ENCODE data around the gene DLG2.
"Not testable (repeated sequence)": the region's sequence is repeated elsewhere in the genome, so short reads cannot be mapped to it uniquely, and the experiment has no call there.

Gene DLG2

DNA sequence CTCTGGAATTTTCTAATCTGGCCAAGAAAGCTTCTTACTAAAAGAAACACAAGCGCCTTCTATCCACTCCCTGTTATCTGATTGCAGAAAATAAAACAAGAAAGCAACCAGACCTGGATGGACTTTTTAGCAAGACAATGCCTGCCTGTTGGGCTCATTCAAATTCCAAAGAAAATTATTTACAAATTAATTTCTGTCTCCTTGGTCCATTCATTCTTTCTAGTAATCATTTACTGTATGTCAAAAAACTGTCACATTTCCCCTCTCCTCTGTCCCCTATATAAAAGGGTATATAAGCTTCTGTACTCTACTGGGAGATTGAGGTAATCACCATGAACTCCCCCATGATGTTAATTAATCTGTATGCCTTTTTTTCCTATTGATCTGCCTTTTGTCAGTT lies 279.9 kb downstream of the DLG2 start:
- no peak overlapping the region for H3K27ac ChIP-seq (ENCODE audit: low read length)
- no peak overlapping the region for H3K9ac ChIP-seq (ENCODE audit: low read length)
- no peaks in the 10 kb centered on the region for H3K4me1 ChIP-seq (ENCODE audit: low read length)
- no peaks in the 10 kb centered on the region for H3K27me3 ChIP-seq (ENCODE audit: low read depth, low read length)
- no peak for TF ChIP-seq EZH2phosphoT487 (IDR thresholded peaks at IDR 0.05; ENCODE audit: low read depth)
- TF ChIP-seq, protein P1, sequence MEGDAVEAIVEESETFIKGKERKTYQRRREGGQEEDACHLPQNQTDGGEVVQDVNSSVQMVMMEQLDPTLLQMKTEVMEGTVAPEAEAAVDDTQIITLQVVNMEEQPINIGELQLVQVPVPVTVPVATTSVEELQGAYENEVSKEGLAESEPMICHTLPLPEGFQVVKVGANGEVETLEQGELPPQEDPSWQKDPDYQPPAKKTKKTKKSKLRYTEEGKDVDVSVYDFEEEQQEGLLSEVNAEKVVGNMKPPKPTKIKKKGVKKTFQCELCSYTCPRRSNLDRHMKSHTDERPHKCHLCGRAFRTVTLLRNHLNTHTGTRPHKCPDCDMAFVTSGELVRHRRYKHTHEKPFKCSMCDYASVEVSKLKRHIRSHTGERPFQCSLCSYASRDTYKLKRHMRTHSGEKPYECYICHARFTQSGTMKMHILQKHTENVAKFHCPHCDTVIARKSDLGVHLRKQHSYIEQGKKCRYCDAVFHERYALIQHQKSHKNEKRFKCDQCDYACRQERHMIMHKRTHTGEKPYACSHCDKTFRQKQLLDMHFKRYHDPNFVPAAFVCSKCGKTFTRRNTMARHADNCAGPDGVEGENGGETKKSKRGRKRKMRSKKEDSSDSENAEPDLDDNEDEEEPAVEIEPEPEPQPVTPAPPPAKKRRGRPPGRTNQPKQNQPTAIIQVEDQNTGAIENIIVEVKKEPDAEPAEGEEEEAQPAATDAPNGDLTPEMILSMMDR (IDR thresholded peaks at IDR 0.05; ENCODE audit: low read depth, low read length): no peak
- no peaks in the 10 kb centered on the region for H4K20me1 ChIP-seq (ENCODE audit: insufficient read depth, low read length)
- no peak overlapping the region for H3K4me3 ChIP-seq (ENCODE audit: low read length)
- H3K36me3 ChIP-seq (replicated peaks; ENCODE audit: low read depth, low read length): no peaks in the 10 kb centered on the region
- H3K4me2 ChIP-seq (ENCODE audit: low read length): no peak overlapping the region
- no peaks in the 10 kb centered on the region for H3K9me3 ChIP-seq (ENCODE audit: insufficient read depth, low read length)
- no peak overlapping the region for H2AFZ ChIP-seq (ENCODE audit: low read depth, low read length)
- H3K79me2 ChIP-seq (ENCODE audit: low read length): no peaks in the 10 kb centered on the region

DNA sequence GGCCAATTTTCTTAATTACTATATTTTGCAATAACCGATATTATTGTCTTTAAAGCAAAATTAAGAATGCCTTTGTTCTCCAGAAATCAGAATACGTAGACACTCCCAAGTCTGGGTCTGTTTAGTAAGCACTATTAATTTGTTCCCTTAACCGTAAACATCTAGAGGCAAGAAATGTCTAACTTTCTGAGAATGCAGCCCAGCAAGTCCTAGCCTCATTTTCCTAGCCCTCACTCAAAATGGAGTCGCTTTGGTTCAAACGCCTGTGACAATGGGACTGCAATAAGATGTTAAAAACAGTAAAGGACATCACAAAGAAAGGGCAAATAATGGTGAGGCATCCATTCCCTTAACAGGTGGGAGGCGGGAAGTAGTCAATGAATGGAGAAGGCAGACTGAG lies 280.7 kb downstream of the DLG2 start:
- no peak overlapping the region for H3K4me2 ChIP-seq (ENCODE audit: low read length)
- H3K36me3 ChIP-seq (replicated peaks; ENCODE audit: low read depth, low read length): no peaks in the 10 kb centered on the region
- no peaks in the 10 kb centered on the region for H3K79me2 ChIP-seq (ENCODE audit: low read length)
- H3K4me1 ChIP-seq (ENCODE audit: low read length): no peaks in the 10 kb centered on the region
- no peak overlapping the region for H3K4me3 ChIP-seq (ENCODE audit: low read length)
- no peaks in the 10 kb centered on the region for H3K9me3 ChIP-seq (ENCODE audit: insufficient read depth, low read length)
- no peaks in the 10 kb centered on the region for H3K27me3 ChIP-seq (ENCODE audit: low read depth, low read length)
- H3K9ac ChIP-seq (ENCODE audit: low read length): no peak overlapping the region
- H2AFZ ChIP-seq (ENCODE audit: low read depth, low read length): no peak overlapping the region
- TF ChIP-seq, protein P1 (IDR thresholded peaks at IDR 0.05; ENCODE audit: low read depth, low read length): no peak
- no peak for TF ChIP-seq EZH2phosphoT487 (IDR thresholded peaks at IDR 0.05; ENCODE audit: low read depth)
- H4K20me1 ChIP-seq (ENCODE audit: insufficient read depth, low read length): no peaks in the 10 kb centered on the region
- H3K27ac ChIP-seq (ENCODE audit: low read length): no peak overlapping the region

- H3K4me2 ChIP-seq (ENCODE audit: low read length); H3K9ac ChIP-seq (ENCODE audit: low read length); H4K20me1 ChIP-seq (ENCODE audit: insufficient read depth, low read length); H3K36me3 ChIP-seq (replicated peaks; ENCODE audit: low read depth, low read length); H3K79me2 ChIP-seq (ENCODE audit: low read length); H3K27ac ChIP-seq (ENCODE audit: low read length); H3K4me1 ChIP-seq (ENCODE audit: low read length); H3K4me3 ChIP-seq (ENCODE audit: low read length); H3K27me3 ChIP-seq (ENCODE audit: low read depth, low read length); H3K9me3 ChIP-seq (ENCODE audit: insufficient read depth, low read length); H2AFZ ChIP-seq (ENCODE audit: low read depth, low read length): not testable (repeated sequence)
These were observed 286.3 kb downstream of the DLG2 start for GRCh38 chr11:85340846-85341245.

GRCh38 chr11:85318573-85318972 lies 308.6 kb downstream of the DLG2 start:
- Histone ChIP-seq H3K9ac (ENCODE audit: low read length) (no peak overlapping the region), H3K9me3 (ENCODE audit: insufficient read depth, low read length) (peaks cover 7% of the 10 kb centered on the region; the same call in 1 of the 2 replicates), H3K79me2 (ENCODE audit: low read length) (no peaks in the 10 kb centered on the region), H4K20me1 (ENCODE audit: insufficient read depth, low read length) (no peaks in the 10 kb centered on the region), H2AFZ (ENCODE audit: low read depth, low read length) (no peak overlapping the region), H3K27me3 (ENCODE audit: low read depth, low read length) (no peaks in the 10 kb centered on the region), H3K4me2 (ENCODE audit: low read length) (no peak overlapping the region), H3K4me3 (ENCODE audit: low read length) (no peak overlapping the region), H3K36me3 (replicated peaks; ENCODE audit: low read depth, low read length) (peaks cover 8% of the 10 kb centered on the region), H3K27ac (ENCODE audit: low read length) (no peak overlapping the region), H3K4me1 (ENCODE audit: low read length) (peaks cover 15% of the 10 kb centered on the region)
- TF ChIP-seq, protein P1 (IDR thresholded peaks at IDR 0.05; ENCODE audit: low read depth, low read length): no peak
- TF ChIP-seq EZH2phosphoT487 (IDR thresholded peaks at IDR 0.05; ENCODE audit: low read depth): no peak

GRCh38 chr11:85316967-85317366 lies 310.2 kb downstream of the DLG2 start:
- Histone ChIP-seq H3K4me2 (ENCODE audit: low read length) (peak overlapping the region; percentile 57), H4K20me1 (ENCODE audit: insufficient read depth, low read length) (no peaks in the 10 kb centered on the region), H3K9ac (ENCODE audit: low read length) (peak overlapping the region; percentile 23; the same call in 1 of the 2 replicates), H2AFZ (ENCODE audit: low read depth, low read length) (peak overlapping the region; percentile 88), H3K36me3 (replicated peaks; ENCODE audit: low read depth, low read length) (peaks cover 8% of the 10 kb centered on the region), H3K4me1 (ENCODE audit: low read length) (peaks cover 25% of the 10 kb centered on the region), H3K79me2 (ENCODE audit: low read length) (no peaks in the 10 kb centered on the region), H3K4me3 (ENCODE audit: low read length) (peak overlapping the region; percentile 26), H3K27me3 (ENCODE audit: low read depth, low read length) (no peaks in the 10 kb centered on the region), H3K9me3 (ENCODE audit: insufficient read depth, low read length) (peaks cover 7% of the 10 kb centered on the region; the same call in 1 of the 2 replicates), H3K27ac (ENCODE audit: low read length) (peak overlapping the region; percentile 57)
- TF ChIP-seq EZH2phosphoT487 (IDR thresholded peaks at IDR 0.05; ENCODE audit: low read depth): no peak
- TF ChIP-seq, protein P1 (IDR thresholded peaks at IDR 0.05; ENCODE audit: low read depth, low read length): no peak
